GM10266 (cell line): ENCODE data around the gene PODXL.

Experiments used
- DNase-seq: peaks from one replicate; pipeline ENCODE4 v3.0.0; 2012; ENCODE audit errors: extremely low spot score
- TF ChIP-seq, protein P1 (sequence below): IDR thresholded peaks from 2 replicates; pipeline ENCODE4 v1.5.1; 2012; ENCODE audit warnings: mild to moderate bottlenecking, low read depth; ENCODE audit not compliant: control insufficient read depth, insufficient read depth; ENCODE audit errors: missing control alignments

Gene PODXL

DNA sequence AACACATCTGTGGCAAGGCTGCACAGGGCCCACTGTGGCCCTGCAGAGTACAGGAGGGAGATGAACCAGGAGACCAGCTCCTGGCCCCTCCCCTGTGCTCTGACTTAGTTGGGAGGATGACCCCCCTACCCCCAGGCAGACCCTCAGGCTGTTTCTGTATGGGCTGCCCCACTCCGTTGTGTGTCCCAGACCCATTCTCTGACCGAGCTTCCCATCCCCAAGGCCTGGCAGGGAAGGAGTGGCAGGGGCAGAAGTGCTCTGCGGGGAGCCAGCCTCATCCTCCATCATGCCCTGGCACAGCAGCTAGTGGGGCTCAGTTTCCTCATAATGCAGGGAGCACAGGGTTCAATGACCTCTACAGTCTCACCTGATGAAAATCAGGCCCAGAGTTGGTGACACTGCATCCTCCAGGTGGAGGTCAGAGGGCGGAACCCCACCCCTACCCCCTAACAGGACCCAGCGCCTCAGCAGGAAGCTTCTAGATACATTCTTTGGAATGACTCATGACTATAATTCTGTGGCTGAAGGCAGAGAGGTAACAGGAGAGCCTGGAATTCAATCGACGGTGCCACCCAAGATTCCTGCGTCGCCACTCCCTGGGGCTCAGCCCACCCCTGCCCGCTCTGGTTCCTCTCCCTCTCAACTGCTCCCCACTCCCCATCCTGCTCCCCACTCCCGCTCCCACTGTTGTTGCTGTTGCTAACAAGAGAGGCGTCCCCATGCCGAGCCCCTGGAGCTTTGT is 18.2 kb downstream of the PODXL start:
- no peak for DNase-seq
- TF ChIP-seq, protein P1, sequence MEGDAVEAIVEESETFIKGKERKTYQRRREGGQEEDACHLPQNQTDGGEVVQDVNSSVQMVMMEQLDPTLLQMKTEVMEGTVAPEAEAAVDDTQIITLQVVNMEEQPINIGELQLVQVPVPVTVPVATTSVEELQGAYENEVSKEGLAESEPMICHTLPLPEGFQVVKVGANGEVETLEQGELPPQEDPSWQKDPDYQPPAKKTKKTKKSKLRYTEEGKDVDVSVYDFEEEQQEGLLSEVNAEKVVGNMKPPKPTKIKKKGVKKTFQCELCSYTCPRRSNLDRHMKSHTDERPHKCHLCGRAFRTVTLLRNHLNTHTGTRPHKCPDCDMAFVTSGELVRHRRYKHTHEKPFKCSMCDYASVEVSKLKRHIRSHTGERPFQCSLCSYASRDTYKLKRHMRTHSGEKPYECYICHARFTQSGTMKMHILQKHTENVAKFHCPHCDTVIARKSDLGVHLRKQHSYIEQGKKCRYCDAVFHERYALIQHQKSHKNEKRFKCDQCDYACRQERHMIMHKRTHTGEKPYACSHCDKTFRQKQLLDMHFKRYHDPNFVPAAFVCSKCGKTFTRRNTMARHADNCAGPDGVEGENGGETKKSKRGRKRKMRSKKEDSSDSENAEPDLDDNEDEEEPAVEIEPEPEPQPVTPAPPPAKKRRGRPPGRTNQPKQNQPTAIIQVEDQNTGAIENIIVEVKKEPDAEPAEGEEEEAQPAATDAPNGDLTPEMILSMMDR, result no peak

DNA sequence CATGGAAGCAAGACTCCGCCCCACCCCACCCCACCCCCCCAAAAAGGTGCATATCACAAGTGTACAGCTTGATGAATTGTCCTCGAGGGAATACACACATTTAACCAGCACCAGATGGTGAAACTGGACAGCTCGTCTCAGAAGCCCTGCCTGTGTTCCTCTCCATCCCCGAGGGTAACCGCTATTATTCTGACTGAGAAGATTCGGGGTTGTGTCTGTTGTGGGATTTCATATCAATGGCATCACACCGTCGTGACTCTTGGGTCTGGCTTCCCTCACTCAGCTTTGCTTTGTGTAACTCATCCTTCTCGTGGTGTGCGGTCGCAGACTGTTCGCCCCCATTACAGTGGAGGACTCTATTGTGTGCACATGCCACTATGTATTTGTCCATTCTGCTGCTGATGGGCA is 18.9 kb downstream of the PODXL start:
- DNase-seq, result no peak
- TF ChIP-seq, protein P1, result no peak

DNA sequence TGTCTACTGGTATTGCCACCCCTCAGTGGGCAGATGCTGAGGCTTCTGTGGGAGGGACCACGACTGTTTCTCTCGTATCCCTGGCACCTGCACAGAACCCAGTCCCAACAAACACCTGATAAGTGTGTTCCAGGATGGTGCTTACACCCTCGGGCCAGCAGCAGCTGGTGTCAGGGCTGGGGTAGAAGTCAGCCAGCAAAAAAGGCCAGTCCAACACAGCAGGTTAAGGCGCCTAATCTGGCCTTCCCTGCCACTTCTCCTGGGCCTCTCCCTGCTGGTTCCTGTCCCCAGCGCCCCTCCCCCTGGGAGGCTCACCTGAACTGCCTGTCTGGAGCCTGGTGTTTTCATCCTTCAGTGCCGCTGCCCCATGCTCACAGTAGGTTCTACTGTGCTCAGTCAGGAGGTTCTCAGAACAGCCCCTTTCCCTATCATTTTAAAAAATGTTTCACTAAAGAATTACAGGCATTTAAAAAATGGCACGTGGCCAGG is 20.0 kb downstream of the PODXL start:
- no peak for DNase-seq
- TF ChIP-seq, protein P1, result no peak

DNA sequence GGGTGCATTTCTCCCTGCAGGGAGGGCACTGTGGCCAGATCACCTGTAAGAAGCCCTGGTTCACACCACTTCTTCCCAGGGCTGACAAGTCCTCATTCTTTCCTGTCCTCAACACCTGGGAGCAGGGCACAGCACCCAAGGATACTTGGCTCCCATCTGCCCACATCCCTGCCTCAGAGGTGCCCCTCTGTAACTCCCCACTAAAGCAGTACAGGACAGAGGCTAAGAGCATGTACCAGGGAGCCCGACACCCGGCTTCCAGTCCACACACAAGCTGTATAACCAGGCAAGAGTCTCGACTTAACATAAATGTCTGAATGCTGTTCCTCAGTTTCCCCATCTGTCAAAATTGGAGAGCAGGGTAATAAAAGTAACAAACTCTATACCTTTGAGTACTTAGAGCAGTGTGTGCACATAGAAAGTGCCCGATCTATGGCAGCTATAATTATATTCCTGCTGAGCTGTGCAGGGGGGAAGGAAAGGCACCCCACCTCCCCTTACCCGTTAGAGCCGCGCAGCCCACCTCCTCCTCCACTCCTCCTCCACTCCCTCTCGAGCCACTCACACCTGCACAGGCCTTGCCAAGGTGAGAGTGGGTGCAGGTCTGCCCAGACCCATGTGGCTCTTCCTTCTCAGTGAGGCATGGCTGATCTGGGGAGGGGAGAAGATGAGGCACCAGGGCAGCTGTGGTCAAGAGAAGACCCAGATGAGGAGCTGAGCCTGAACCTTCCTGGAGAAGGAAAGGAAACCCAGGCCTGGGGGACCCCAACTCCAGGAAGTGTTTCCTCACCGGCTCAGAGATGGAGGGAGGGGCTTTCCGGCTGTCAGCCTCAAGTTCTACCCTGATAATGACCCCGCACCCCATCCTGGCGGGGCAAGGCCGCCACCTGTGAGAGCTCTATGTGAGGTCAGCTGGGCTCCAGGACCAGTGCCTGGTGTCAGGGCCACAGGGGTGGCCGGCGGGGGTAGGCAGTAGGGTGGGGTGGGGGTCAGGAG is 22.6 kb downstream of the PODXL start:
- DNase-seq, result no peak
- TF ChIP-seq, protein P1, result no peak

DNA sequence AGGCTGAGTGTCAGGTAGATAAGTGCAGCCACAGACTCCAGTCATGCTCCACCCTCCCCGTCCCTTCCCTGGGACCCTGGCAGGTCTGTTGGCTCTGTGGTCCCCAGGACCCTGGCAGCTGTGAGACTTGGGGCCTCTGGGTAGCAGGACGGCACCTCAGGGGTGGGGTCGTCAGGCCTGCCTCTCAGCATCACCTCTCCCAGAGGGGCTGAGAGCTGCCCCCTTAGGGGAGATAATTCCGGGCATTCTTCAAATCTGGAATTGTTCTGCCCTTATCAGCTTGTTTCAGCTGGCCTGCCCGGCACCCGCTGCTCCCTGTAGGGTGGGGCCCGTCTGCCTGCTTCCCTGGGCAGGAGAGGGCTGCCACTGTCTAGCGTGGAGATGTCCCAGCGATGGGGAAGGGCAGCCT is 23.3 kb downstream of the PODXL start:
- DNase-seq, result no peak
- TF ChIP-seq, protein P1, result no peak

DNA sequence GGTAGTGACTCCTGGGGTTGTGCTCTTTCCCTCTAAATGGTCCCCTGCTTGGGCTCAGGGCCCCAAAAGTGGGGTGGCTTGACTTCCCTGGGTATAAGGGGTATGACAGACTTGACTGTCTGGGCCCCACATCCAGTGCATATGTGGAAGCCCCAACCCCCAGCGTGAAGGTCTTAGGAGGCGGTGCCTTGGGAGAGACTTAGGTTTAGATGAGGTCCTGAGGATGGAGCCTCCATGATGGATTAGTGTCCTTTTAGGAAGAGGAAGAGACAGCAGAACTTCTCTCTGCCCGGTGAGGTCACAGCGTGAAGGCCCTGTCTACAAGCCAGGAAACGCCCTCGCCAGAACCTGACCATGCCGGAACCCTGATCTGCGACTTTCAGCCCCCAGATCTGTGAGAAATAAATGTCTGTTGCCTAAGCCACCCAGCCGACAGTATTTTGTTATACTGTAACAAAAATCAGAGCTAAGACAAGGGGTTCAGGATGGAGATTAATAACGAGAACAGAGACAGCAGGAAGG is 23.8 kb downstream of the PODXL start:
- no peak for DNase-seq
- TF ChIP-seq, protein P1, result no peak
